ENCODE measurements around the gene PHF21B. TPM values are rescaled to one million over a fixed set of nuclear protein-coding genes. Genes with fewer than 3 reads are reported as not detected.

The PHF21B gene
- total and polyA plus RNA-seq, 3 donors from 2014 or later, result 8.5 to 37.9 (median 19.0) TPM

GRCh38 chr22:44914026-44914721 is 95.6 kb downstream of the PHF21B start:
- no peaks in the 10 kb centered on the region for H3K9me3 ChIP-seq
- no peaks in the 10 kb centered on the region for H3K27me3 ChIP-seq
- intact Hi-C loops (cut with DNase I; ENCODE audit: low total_unique reads), result no loop called here
- no peaks in the 10 kb centered on the region for H3K36me3 ChIP-seq (ENCODE audit: low read depth, missing control alignments)
- no peak for TF ChIP-seq POLR2A (IDR thresholded peaks at IDR 0.05)
- TF ChIP-seq CTCF (IDR thresholded peaks at IDR 0.05), result no peak
- H3K27ac ChIP-seq, result no peak overlapping the region
- H3K4me1 ChIP-seq, result no peaks in the 10 kb centered on the region
- no peak for DNase-seq
- no peak overlapping the region for H3K4me3 ChIP-seq
- 83 to 98% methylated on average over 9 to 13 of the region's 13 CpGs for WGBS, 2 donors

- Histone ChIP-seq H3K27me3 (no peaks in the 10 kb centered on the region), H3K36me3 (ENCODE audit: low read depth, missing control alignments) (no peaks in the 10 kb centered on the region), H3K27ac (no peak overlapping the region), H3K4me3 (no peak overlapping the region), H3K4me1 (no peaks in the 10 kb centered on the region), H3K9me3 (no peaks in the 10 kb centered on the region)
- DNase-seq, result no peak
- WGBS, 2 donors, result 94 to 96% methylated on average over 11 to 24 of the region's 24 CpGs
- no peak for TF ChIP-seq POLR2A (IDR thresholded peaks at IDR 0.05)
- intact Hi-C loops (cut with DNase I; ENCODE audit: low total_unique reads), result no loop called here
Measured at GRCh38 chr22:44913198-44913983, 96.4 kb downstream of the PHF21B start.

GRCh38 chr22:44909241-44909640 is 100.6 kb downstream of the PHF21B start:
- Histone ChIP-seq H3K36me3 (ENCODE audit: low read depth, missing control alignments) (no peaks in the 10 kb centered on the region), H3K27me3 (no peaks in the 10 kb centered on the region), H3K4me3 (no peak overlapping the region), H3K27ac (no peak overlapping the region), H3K4me1 (no peaks in the 10 kb centered on the region), H3K9me3 (no peaks in the 10 kb centered on the region)
- no peak for DNase-seq
- TF ChIP-seq POLR2A (IDR thresholded peaks at IDR 0.05), result no peak
- TF ChIP-seq CTCF (IDR thresholded peaks at IDR 0.05), result no peak
- 91 to 92% methylated on average over 6 of the region's 6 CpGs for WGBS, 2 donors
- intact Hi-C loops (cut with DNase I; ENCODE audit: low total_unique reads), result no loop called here

GRCh38 chr22:44907765-44908737 is 101.8 kb downstream of the PHF21B start:
- Histone ChIP-seq H3K4me1 (no peaks in the 10 kb centered on the region), H3K4me3 (no peak overlapping the region), H3K27me3 (no peaks in the 10 kb centered on the region), H3K9me3 (no peaks in the 10 kb centered on the region), H3K27ac (no peak overlapping the region), H3K36me3 (ENCODE audit: low read depth, missing control alignments) (no peaks in the 10 kb centered on the region)
- intact Hi-C loops (cut with DNase I; ENCODE audit: low total_unique reads), result no loop called here
- WGBS, 2 donors, result 89 to 93% methylated on average over 19 to 21 of the region's 21 CpGs
- no peak for DNase-seq
- TF ChIP-seq CTCF (IDR thresholded peaks at IDR 0.05), result no peak
- TF ChIP-seq POLR2A (IDR thresholded peaks at IDR 0.05), result no peak
